Erythroblast (primary cell): Measurements from ENCODE around the gene CXCL16.

Experiments
- GATA1 ChIP-seq: IDR thresholded peaks from 2 replicates; pipeline ENCODE4 v1.6.1; 2011; ENCODE audit warnings: low read depth, mild to moderate bottlenecking, control low read depth, low read length, moderate library complexity
- POLR2A ChIP-seq: IDR thresholded peaks from 2 replicates; pipeline ENCODE4 v1.6.1; 2011; ENCODE audit warnings: mild to moderate bottlenecking, low read length

- TF ChIP-seq POLR2A (no peak), GATA1 (no peak)
Observed at GRCh38 chr17:4740025-4740351, 260 bp upstream of the CXCL16 start.
